ENCODE measurements around the gene ING1.

The ING1 gene

DNA sequence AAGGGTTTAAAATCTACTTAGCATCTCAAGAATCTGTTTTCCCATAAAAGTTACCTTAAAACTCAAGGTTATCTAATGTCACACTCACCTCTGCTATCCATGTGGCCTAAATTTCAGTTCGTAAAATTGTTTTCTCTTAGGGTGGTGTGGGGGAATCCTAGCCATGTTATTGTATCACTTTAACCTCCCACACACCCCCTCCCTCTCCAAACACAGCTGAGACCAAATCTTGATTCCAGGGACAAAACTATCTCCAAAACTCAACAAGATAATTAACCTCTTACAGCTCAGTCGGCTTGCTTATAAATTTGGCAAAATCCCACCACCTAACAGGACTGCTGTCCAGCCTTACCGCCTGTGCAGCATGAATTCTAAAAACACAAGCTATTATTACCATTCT, 11.4 kb upstream of the ING1 start:
- Histone ChIP-seq H3K9ac (ENCODE audit: low read depth in 1 of 2, low read length in 2 of 2) (no peak overlapping the region), H3K9me3 (ENCODE audit: control insufficient read depth in 1 of 2, low read length in 2 of 2) (no peaks in the 10 kb centered on the region), H3K36me3 (ENCODE audit: control insufficient read depth in 1 of 2, insufficient read depth in 2 of 2, low read length in 2 of 2) (peaks cover 19 to 57% of the 10 kb centered on the region in 2 donors), H3K4me1 (ENCODE audit: control insufficient read depth in 1 of 2, insufficient read depth in 2 of 2, low read length in 2 of 2) (peaks cover 12 to 16% of the 10 kb centered on the region in 2 donors), H3K27me3 (ENCODE audit: control insufficient read depth in 1 of 2, insufficient read depth in 2 of 2, low read length in 2 of 2) (no peaks in the 10 kb centered on the region), H3K4me3 (ENCODE audit: low read depth in 1 of 2, low read length in 2 of 2) (no peak overlapping the region), H3K27ac (ENCODE audit: low read depth, low read length) (no peak overlapping the region)

DNA sequence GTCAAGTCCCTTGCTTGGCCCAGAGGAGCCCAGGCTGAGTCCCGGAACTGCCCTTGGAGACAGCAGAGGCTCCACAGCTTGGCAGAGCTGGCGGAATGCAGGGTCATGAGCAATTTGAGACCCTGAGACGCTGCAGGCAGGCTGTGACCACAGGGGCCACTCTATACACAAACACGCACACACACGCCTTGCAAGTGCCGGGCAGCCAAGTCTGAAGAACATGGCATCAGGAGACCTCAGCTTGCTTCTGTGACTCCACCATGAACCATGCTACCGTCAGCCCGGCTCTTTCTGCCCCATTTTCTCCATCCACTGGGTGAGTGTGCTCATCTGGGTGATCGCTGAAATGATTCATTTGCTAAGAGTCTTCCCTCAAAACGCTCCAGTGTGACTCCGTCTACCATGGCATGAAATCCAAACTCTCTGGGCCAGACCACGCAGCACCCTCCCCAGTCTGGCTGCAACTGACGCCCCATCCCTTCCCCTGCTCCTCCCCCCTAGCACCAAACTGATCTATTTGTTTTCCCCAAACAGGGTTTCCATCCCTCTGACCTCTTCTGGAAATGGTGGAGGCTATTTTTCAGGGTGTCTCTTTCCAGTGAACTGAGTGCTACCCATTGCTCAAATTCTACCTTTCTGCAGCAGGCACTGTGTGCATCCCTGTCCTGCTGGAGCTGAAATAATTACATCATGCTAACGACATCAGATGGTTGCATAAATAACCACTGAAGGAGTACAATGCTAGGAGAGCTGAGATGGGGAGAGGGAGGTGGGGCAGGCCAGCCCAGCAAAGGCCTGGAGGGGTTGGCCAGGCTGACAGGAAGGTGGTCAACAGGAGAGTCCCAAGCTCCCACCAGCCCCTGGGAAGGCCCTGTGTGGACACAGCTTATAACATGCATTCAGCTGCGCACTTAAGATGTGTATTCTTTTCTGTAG, 10.6 kb upstream of the ING1 start:
- Histone ChIP-seq H3K4me3 (ENCODE audit: low read depth in 1 of 2, low read length in 2 of 2) (no peak overlapping the region), H3K9ac (ENCODE audit: low read depth in 1 of 2, low read length in 2 of 2) (no peak overlapping the region), H3K27ac (ENCODE audit: low read depth, low read length) (no peak overlapping the region), H3K36me3 (ENCODE audit: control insufficient read depth in 1 of 2, insufficient read depth in 2 of 2, low read length in 2 of 2) (peaks cover 17 to 52% of the 10 kb centered on the region in 2 donors), H3K4me1 (ENCODE audit: control insufficient read depth in 1 of 2, insufficient read depth in 2 of 2, low read length in 2 of 2) (peaks cover 12 to 16% of the 10 kb centered on the region in 2 donors), H3K27me3 (ENCODE audit: control insufficient read depth in 1 of 2, insufficient read depth in 2 of 2, low read length in 2 of 2) (no peaks in the 10 kb centered on the region), H3K9me3 (ENCODE audit: control insufficient read depth in 1 of 2, low read length in 2 of 2) (no peaks in the 10 kb centered on the region)

DNA sequence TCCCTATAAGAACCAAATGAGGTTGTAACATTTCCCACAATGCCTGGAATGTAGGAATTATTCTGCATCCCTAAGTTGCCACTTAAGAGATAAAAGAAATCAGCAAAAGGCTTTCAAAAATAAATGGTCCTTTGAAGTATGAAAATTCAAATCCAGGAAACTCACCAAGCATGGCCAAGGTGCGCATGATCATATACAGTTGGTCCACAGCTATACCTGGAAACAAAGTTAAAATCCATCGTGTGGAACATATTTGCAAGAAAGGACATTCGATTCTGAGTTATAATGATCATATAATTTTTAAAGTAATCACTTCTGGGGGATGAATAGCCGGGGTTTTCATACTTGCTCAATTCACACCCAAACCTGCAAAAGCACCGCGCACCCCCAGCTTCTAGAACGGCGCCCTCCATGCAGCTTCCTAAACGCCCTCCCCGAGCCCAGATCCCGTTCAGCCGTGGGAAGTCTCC, 8.1 kb upstream of the ING1 start:
- Histone ChIP-seq H3K9ac (ENCODE audit: low read depth in 1 of 2, low read length in 2 of 2) (peak overlapping the region; percentile 59 to 76), H3K36me3 (ENCODE audit: control insufficient read depth in 1 of 2, insufficient read depth in 2 of 2, low read length in 2 of 2) (peaks cover 7 to 28% of the 10 kb centered on the region in 2 donors), H3K27me3 (ENCODE audit: control insufficient read depth in 1 of 2, insufficient read depth in 2 of 2, low read length in 2 of 2) (no peaks in the 10 kb centered on the region), H3K4me1 (ENCODE audit: control insufficient read depth in 1 of 2, insufficient read depth in 2 of 2, low read length in 2 of 2) (peaks cover 12 to 16% of the 10 kb centered on the region in 2 donors), H3K27ac (ENCODE audit: low read depth, low read length) (peak overlapping the region; percentile 71), H3K4me3 (ENCODE audit: low read depth in 1 of 2, low read length in 2 of 2) (peak overlapping the region; percentile 81 to 86), H3K9me3 (ENCODE audit: control insufficient read depth in 1 of 2, low read length in 2 of 2) (no peaks in the 10 kb centered on the region)

GRCh38 chr13:110705826-110706569, 7.5 kb upstream of the ING1 start, which contains the start of gene CARS2:
Gene CARS2 (minus strand): TSS chr13:110706116. CDS start chr13:110706093, 23 bp downstream.
- H3K27me3 ChIP-seq (ENCODE audit: control insufficient read depth in 1 of 2, insufficient read depth in 2 of 2, low read length in 2 of 2): no peaks in the 10 kb centered on the region
- peak within 1 kb of the TSS; percentile 81 to 86 for H3K4me3 ChIP-seq (ENCODE audit: low read depth in 1 of 2, low read length in 2 of 2)
- H3K4me1 ChIP-seq (ENCODE audit: control insufficient read depth in 1 of 2, insufficient read depth in 2 of 2, low read length in 2 of 2): peaks cover 12 to 16% of the 10 kb centered on the region in 2 donors
- peak within 1 kb of the TSS; percentile 71 for H3K27ac ChIP-seq (ENCODE audit: low read depth, low read length)
- H3K9me3 ChIP-seq (ENCODE audit: control insufficient read depth in 1 of 2, low read length in 2 of 2): no peaks in the 10 kb centered on the region
- H3K36me3 ChIP-seq (ENCODE audit: control insufficient read depth in 1 of 2, insufficient read depth in 2 of 2, low read length in 2 of 2): peaks cover 2 to 23% of the 10 kb centered on the region in 2 donors
- peak within 1 kb of the TSS; percentile 59 to 76 for H3K9ac ChIP-seq (ENCODE audit: low read depth in 1 of 2, low read length in 2 of 2)

DNA sequence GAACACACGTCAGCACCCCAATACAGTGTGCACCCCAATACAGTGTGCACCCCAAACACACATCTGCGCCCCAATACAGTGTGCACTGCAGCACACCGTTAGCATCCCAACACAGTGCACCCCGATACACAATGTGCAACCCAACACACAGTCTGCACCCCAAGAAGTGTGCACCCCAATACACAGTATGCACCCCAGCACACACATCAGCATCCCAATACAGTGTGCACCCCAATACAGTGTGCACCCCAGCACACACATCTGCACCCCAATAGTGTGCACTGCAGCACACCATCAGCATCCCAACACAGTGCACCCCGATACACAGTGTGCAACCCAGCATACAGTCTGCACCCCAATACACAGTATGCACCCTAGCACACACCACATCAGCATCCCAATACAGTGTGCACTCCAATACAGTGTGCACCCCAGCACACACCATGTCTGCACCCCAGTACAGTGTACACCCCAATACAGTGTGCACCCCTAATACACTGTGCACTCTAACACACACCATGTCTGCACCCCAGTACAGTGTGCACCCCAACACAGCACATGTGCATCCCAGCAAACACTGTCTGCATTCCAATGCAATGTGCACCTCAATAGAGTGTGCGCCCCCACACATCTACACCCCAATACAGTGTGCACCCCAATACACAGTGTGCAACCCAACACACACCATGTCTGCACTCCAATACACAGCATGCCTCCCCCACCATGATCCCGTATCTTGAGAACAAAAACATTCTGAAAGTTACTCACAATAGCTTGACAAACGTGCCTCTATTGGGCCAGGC, 6.7 kb upstream of the ING1 start:
- Histone ChIP-seq H3K27ac (ENCODE audit: low read depth, low read length) (no peak overlapping the region), H3K9me3 (ENCODE audit: control insufficient read depth in 1 of 2, low read length in 2 of 2) (no peaks in the 10 kb centered on the region), H3K4me1 (ENCODE audit: control insufficient read depth in 1 of 2, insufficient read depth in 2 of 2, low read length in 2 of 2) (peaks cover 18 to 20% of the 10 kb centered on the region in 2 donors), H3K36me3 (ENCODE audit: control insufficient read depth in 1 of 2, insufficient read depth in 2 of 2, low read length in 2 of 2) (peaks cover 2 to 17% of the 10 kb centered on the region in 2 donors), H3K27me3 (ENCODE audit: control insufficient read depth in 1 of 2, insufficient read depth in 2 of 2, low read length in 2 of 2) (no peaks in the 10 kb centered on the region), H3K9ac (ENCODE audit: low read depth in 1 of 2, low read length in 2 of 2) (peak overlapping the region; percentile 30 to 54), H3K4me3 (ENCODE audit: low read depth in 1 of 2, low read length in 2 of 2) (peak overlapping the region; percentile 70 to 73)

GRCh38 chr13:110712081-110712848, 1.2 kb upstream of the ING1 start:
- Histone ChIP-seq H3K4me3 (ENCODE audit: low read depth in 1 of 2, low read length in 2 of 2) (peak overlapping the region; percentile 77 to 94), H3K36me3 (ENCODE audit: control insufficient read depth in 1 of 2, insufficient read depth in 2 of 2, low read length in 2 of 2) (no peaks in the 10 kb centered on the region), H3K9ac (ENCODE audit: low read depth in 1 of 2, low read length in 2 of 2) (peak overlapping the region; percentile 80 to 83), H3K4me1 (ENCODE audit: control insufficient read depth in 1 of 2, insufficient read depth in 2 of 2, low read length in 2 of 2) (peaks cover 5 to 7% of the 10 kb centered on the region in 2 donors), H3K27ac (ENCODE audit: low read depth, low read length) (peak overlapping the region; percentile 99), H3K9me3 (ENCODE audit: control insufficient read depth in 1 of 2, low read length in 2 of 2) (no peaks in the 10 kb centered on the region), H3K27me3 (ENCODE audit: control insufficient read depth in 1 of 2, insufficient read depth in 2 of 2, low read length in 2 of 2) (no peaks in the 10 kb centered on the region)

DNA sequence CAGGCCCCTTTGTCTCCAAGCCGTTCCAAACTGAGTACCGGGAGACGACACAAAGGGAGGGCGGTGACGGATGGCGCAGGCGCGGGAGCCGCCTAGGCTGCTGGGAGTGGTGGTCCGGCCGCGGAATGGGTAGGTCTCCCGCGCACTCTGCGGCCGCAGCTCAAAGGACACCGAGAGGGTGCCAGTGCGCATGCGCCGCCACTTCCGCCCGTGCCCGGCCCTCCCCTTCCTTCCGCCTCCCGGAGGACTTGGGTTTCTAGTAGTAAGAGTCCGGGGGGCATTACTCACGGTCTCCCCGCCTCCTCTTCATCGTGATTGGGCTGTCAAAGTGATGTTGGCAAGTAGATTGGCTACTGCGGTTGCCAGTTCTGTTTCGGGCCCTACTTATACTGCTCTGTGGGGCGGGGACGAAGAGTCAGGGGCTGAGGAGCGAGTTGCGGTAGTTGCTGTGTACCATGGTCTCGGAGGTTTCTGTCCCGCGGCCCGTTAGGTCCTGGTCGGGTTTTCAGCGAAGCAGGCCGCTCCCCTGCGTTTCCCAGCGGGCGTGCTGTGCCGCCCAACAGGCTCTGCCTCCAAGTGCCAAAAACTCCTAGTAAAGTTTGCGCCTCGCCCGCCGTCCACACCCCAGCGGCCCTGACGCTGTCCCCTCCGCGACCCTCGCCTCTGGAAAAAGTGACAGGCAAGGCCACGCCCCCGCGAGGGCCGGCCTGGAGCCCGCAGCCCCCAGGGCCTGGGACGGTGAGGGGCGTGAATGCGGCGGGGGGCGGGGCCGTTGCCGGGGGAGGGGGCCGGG, 455 bp upstream of the ING1 start:
- Histone ChIP-seq H3K4me3 (ENCODE audit: low read depth in 1 of 2, low read length in 2 of 2) (peak overlapping the region; percentile 93 to 94), H3K27ac (ENCODE audit: low read depth, low read length) (peak overlapping the region; percentile 100), H3K9ac (ENCODE audit: low read depth in 1 of 2, low read length in 2 of 2) (peak overlapping the region; percentile 80 to 95), H3K36me3 (ENCODE audit: control insufficient read depth in 1 of 2, insufficient read depth in 2 of 2, low read length in 2 of 2) (no peaks in the 10 kb centered on the region), H3K27me3 (ENCODE audit: control insufficient read depth in 1 of 2, insufficient read depth in 2 of 2, low read length in 2 of 2) (no peaks in the 10 kb centered on the region), H3K9me3 (ENCODE audit: control insufficient read depth in 1 of 2, low read length in 2 of 2) (no peaks in the 10 kb centered on the region), H3K4me1 (ENCODE audit: control insufficient read depth in 1 of 2, insufficient read depth in 2 of 2, low read length in 2 of 2) (peaks cover 5 to 12% of the 10 kb centered on the region in 2 donors)

DNA sequence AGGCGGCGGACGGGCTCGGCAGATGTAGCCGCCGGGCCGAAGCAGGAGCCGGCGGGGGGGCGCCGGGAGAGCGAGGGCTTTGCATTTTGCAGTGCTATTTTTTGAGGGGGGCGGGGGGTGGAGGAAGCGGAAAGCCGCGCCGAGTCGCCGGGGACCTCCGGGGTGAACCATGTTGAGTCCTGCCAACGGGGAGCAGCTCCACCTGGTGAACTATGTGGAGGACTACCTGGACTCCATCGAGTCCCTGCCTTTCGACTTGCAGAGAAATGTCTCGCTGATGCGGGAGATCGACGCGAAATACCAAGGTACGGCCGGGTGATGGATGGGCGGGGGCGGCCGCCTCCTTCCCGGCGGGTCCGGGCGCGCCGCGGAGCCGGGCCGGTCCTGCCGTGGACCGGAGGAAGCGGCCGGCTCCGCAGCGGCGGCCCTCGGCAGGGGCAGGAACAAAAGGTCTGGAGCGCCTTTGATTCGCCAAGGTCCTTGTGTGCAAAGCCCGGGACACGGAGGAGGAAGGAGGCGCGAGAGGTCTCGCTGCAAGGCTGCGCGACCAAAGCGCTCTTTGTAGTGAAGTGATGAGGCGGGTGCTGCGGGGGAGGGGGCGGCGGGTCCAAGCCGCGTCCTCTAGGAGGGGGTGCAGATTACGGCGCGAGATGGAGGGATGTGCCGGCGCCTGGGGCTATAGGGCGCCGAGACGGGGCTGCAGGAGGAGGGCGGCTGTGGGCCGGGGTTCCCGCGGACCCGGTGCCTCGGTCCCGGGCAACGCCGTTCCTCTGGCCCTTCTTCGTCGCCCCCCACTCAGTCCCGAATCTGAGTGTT, 689 bp downstream of the ING1 start:
- Histone ChIP-seq H3K9ac (ENCODE audit: low read depth in 1 of 2, low read length in 2 of 2) (peak overlapping the region; percentile 80 to 98), H3K27me3 (ENCODE audit: control insufficient read depth in 1 of 2, insufficient read depth in 2 of 2, low read length in 2 of 2) (no peaks in the 10 kb centered on the region), H3K4me1 (ENCODE audit: control insufficient read depth in 1 of 2, insufficient read depth in 2 of 2, low read length in 2 of 2) (peaks cover 10 to 18% of the 10 kb centered on the region in 2 donors), H3K4me3 (ENCODE audit: low read depth in 1 of 2, low read length in 2 of 2) (peak overlapping the region; percentile 90 to 93), H3K27ac (ENCODE audit: low read depth, low read length) (peak overlapping the region; percentile 100), H3K9me3 (ENCODE audit: control insufficient read depth in 1 of 2, low read length in 2 of 2) (no peaks in the 10 kb centered on the region), H3K36me3 (ENCODE audit: control insufficient read depth in 1 of 2, insufficient read depth in 2 of 2, low read length in 2 of 2) (peaks cover under 1 to 2% of the 10 kb centered on the region in 2 donors)
